Endothelial cell of umbilical vein (primary cell): ENCODE results near the gene NADSYN1. TPM values are rescaled to one million over a fixed set of nuclear protein-coding genes. Genes with fewer than 3 reads are reported as not detected.

Experiments used
- BruUV-seq: library from RNA; stranded (reverse); fragments of 400-500 nt; replicated peaks from 2 replicates; lab custom pipeline; 2021; lab: Mats Ljungman, UMichigan
- CTCF ChIA-PET: fragments of 300-600, 350-600 bp; sonication (Branson Sonifier 250); formaldehyde crosslinking; loops from one replicate; lab custom pipeline; 2021; ENCODE audit warnings: antibody characterized with exemption, inconsistent platforms; lab: Charles Lee
- POLR2A ChIA-PET: fragments of 300-600, 350-600 bp; sonication (Branson Sonifier 250); formaldehyde crosslinking; loops from one replicate; lab custom pipeline; 2021; ENCODE audit warnings: antibody characterized with exemption, inconsistent platforms; lab: Charles Lee
- DNase-seq: peaks from one replicate; pipeline ENCODE4 v3.0.0-alpha.2; 2011; ENCODE audit warnings: low read depth, low spot score
- FAIRE-seq: peaks from 2 replicates; lab custom pipeline; 2011; peaks lifted over from hg19 to GRCh38; lab: Jason Lieb, UNC
- H2AFZ ChIP-seq: 2 replicates; pipeline ENCODE4 v1.6.0; 2012; ENCODE audit warnings: low read depth, low read length, control low read depth, inconsistent platforms
- H3K27ac ChIP-seq: 2 replicates; pipeline ENCODE4 v1.5.1; 2011; ENCODE audit warnings: low read depth, mild to moderate bottlenecking, control low read depth, low read length, moderate library complexity; ENCODE audit not compliant: insufficient read depth
- H3K27me3 ChIP-seq, 2 experiments: 2 replicates each; pipeline versions ENCODE4 v1.6.0 to v1.6.1; 2011; ENCODE audit warnings: low read length in 2 of 2, mixed read lengths in 1 of 2; ENCODE audit not compliant: control insufficient read depth in 2 of 2, insufficient read depth in 2 of 2
- H3K36me3 ChIP-seq, 2 experiments: 2 replicates in 1 of 2; 3 replicates in 1 of 2; pipeline ENCODE4 v1.5.1; 2011; ENCODE audit warnings: low read length in 2 of 2, mild to moderate bottlenecking in 1 of 2, moderate library complexity in 1 of 2; ENCODE audit not compliant: control insufficient read depth in 2 of 2, insufficient read depth in 2 of 2; ENCODE audit errors: extremely low read depth in 1 of 2
- H3K4me1 ChIP-seq: 3 replicates; pipeline ENCODE4 v1.5.1; 2011; ENCODE audit warnings: mild to moderate bottlenecking, low read length; ENCODE audit not compliant: control insufficient read depth, insufficient read depth; ENCODE audit errors: extremely low read depth
- H3K4me2 ChIP-seq: 2 replicates; pipeline ENCODE4 v1.6.1; 2011; ENCODE audit warnings: low read length, control low read depth, mixed read lengths; ENCODE audit not compliant: insufficient read depth
- H3K4me3 ChIP-seq, 3 experiments: fragments of 200-600 bp in 1 of 3; sonication (generic), shearing (Covaris generic) in 1 of 3; replicated peaks in 1 of 3; 2 replicates each; pipeline ENCODE4 v1.5.1; 2011 to 2016; ENCODE audit warnings: control low read depth in 3 of 3, low read length in 3 of 3, mild to moderate bottlenecking in 2 of 3, inconsistent platforms in 1 of 3, low read depth in 1 of 3, moderate library complexity in 1 of 3; ENCODE audit not compliant: insufficient read depth in 1 of 3
- H3K79me2 ChIP-seq: 2 replicates; pipeline ENCODE4 v1.6.0; 2012; ENCODE audit warnings: low read length, inconsistent platforms; ENCODE audit not compliant: control insufficient read depth, insufficient read depth
- H3K9ac ChIP-seq: replicated peaks from 2 replicates; pipeline ENCODE3; 2011; ENCODE audit warnings: low read length, control low read depth; ENCODE audit not compliant: insufficient read depth; ENCODE audit errors: extremely low read depth
- H3K9me1 ChIP-seq: replicated peaks from 3 replicates; pipeline ENCODE4 v1.6.0; 2011; ENCODE audit warnings: mild to moderate bottlenecking, low read length; ENCODE audit not compliant: control insufficient read depth, insufficient read depth; ENCODE audit errors: extremely low read depth
- H3K9me3 ChIP-seq: replicated peaks from 2 replicates; pipeline ENCODE4 v1.5.1; 2012; ENCODE audit warnings: low read length, inconsistent platforms; ENCODE audit not compliant: control insufficient read depth, insufficient read depth
- H4K20me1 ChIP-seq: replicated peaks from 2 replicates; pipeline ENCODE3; 2011; ENCODE audit warnings: mild to moderate bottlenecking, low read length; ENCODE audit not compliant: control insufficient read depth, insufficient read depth; ENCODE audit errors: extremely low read depth
- EZH2 ChIP-seq: IDR thresholded peaks from 2 replicates; pipeline ENCODE4 v1.6.1; 2012; ENCODE audit warnings: borderline replicate concordance, low read depth, mild to moderate bottlenecking, moderate library complexity, low read length, inconsistent platforms; ENCODE audit not compliant: severe bottlenecking
- FOS ChIP-seq: IDR thresholded peaks from 2 replicates; pipeline ENCODE4 v1.6.1; 2011; ENCODE audit warnings: mild to moderate bottlenecking, low read length, moderate library complexity, borderline replicate concordance; ENCODE audit not compliant: insufficient read depth
- GATA2 ChIP-seq: IDR thresholded peaks from 2 replicates; pipeline ENCODE4 v1.7.0; 2011; ENCODE audit warnings: low read depth, mild to moderate bottlenecking, moderate library complexity, mixed read lengths, low read length; ENCODE audit not compliant: insufficient read length, insufficient read depth
- JUN ChIP-seq: IDR thresholded peaks from 2 replicates; pipeline ENCODE4 v1.6.1; 2011; ENCODE audit warnings: borderline replicate concordance, low read depth; ENCODE audit not compliant: insufficient read length, insufficient read depth
- MYC ChIP-seq: IDR thresholded peaks from one replicate; pipeline ENCODE4 v1.6.1; 2011; ENCODE audit warnings: mild to moderate bottlenecking, low read depth, low read length
- POLR2A ChIP-seq: IDR thresholded peaks from 2 replicates; pipeline ENCODE4 v1.6.1; 2012; ENCODE audit warnings: low read depth, mild to moderate bottlenecking, control low read depth, low read length
- POLR2AphosphoS5 ChIP-seq: IDR thresholded peaks from 2 replicates; pipeline ENCODE4 v1.6.1; 2012; ENCODE audit warnings: low read depth, mild to moderate bottlenecking, control low read depth, low read length, moderate library complexity; ENCODE audit not compliant: insufficient read depth
- dilution Hi-C: fragments of 300-500 bp; cut with MboI; formaldehyde crosslinking; loops from one replicate; pipeline ENCODE4 v1.15.0; 2019; ENCODE audit warnings: low sequenced_read_pairs; ENCODE audit not compliant: extremely low pct_ligation_motif_present
- intact Hi-C: fragments of 100-400 bp; cut with micrococcal nuclease; formaldehyde crosslinking; loops from one replicate; pipeline ENCODE4 v1.10.0; 2022
- polyA plus RNA-seq, 4 experiments: library from polyadenylated mRNA; depleted of rRNA in 3 of 4; stranded (reverse) in 3 of 4; unstranded in 1 of 4; fragments of >200 nt; gene quantifications; 2 replicates each; pipeline versions ENCODE4 v1.2.1 to v1.2.3, GENCODE V29; 2011 to 2012; ENCODE audit warnings: missing spikeins in 1 of 4
- total RNA-seq: library from RNA; stranded (reverse); gene quantifications from 2 replicates; pipeline ENCODE4 v1.2.3, GENCODE V29; 2021
- TF ChIP-seq, protein P1 (sequence below), 2 donors: IDR thresholded peaks; 1 replicate in 1 of 2; 2 replicates in 1 of 2; pipeline ENCODE4 v1.5.1; 2011; ENCODE audit warnings: low read length in 2 of 2, mild to moderate bottlenecking in 2 of 2, moderate library complexity in 2 of 2, control low read depth in 1 of 2, inconsistent platforms in 1 of 2, low read depth in 1 of 2; ENCODE audit not compliant: insufficient read depth in 1 of 2; ENCODE audit errors: extremely low read depth in 1 of 2
- TF ChIP-seq, protein P2 (sequence below): IDR thresholded peaks from 2 replicates; pipeline ENCODE4 v1.6.1; 2011; ENCODE audit not compliant: insufficient read depth, insufficient read length

Gene NADSYN1
- total and polyA plus RNA-seq, 2 donors (not counting 3 experiments of a cell fraction or from before 2014, with no cell fraction given) = 77.5 to 99.2 TPM

DNA sequence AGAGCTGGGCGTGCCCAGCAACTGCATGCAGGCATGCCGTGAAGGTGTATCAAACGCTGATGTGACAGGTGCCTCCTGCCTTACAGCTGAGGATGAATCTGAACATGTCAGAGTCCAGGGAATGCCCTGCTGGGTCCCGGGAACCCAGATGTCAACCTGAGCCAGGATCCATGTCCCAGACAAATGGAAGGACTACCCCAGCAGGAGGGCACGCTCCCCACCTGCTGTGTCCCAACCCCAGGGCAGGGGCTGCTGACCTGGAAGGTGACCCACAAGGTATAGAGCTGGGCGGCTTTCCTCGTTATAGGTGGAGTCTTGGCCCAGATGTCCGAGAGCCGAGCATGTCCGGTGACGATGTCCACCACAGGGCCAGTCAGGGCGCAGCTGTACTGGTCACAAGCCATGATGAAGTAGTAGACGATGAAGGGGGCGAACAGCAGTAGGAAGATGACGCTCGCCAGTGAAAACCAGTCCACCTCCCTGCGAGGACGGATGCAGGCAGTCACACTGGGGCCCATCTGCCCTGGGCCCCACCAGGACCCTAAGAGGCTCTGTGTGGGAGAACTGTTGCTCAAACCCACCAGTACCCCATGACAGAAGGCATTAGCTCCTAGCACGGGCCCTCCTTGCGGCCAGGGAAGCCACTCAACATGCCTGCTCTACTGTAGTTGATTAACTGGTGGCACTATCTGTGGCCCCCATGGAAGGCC lies 9.1 kb upstream of the NADSYN1 start:
- TF ChIP-seq POLR2A (no peak), FOS (no peak), EZH2 (no peak), JUN (no peak), POLR2AphosphoS5 (no peak), MYC (no peak), GATA2 (no peak)
- TF ChIP-seq, protein P1, sequence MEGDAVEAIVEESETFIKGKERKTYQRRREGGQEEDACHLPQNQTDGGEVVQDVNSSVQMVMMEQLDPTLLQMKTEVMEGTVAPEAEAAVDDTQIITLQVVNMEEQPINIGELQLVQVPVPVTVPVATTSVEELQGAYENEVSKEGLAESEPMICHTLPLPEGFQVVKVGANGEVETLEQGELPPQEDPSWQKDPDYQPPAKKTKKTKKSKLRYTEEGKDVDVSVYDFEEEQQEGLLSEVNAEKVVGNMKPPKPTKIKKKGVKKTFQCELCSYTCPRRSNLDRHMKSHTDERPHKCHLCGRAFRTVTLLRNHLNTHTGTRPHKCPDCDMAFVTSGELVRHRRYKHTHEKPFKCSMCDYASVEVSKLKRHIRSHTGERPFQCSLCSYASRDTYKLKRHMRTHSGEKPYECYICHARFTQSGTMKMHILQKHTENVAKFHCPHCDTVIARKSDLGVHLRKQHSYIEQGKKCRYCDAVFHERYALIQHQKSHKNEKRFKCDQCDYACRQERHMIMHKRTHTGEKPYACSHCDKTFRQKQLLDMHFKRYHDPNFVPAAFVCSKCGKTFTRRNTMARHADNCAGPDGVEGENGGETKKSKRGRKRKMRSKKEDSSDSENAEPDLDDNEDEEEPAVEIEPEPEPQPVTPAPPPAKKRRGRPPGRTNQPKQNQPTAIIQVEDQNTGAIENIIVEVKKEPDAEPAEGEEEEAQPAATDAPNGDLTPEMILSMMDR (IDR thresholded peaks at IDR 0.05; ENCODE audit: extremely low read depth in 1 of 2, insufficient read depth in 1 of 2, low read depth in 1 of 2, low read length in 2 of 2) = no peak
- TF ChIP-seq, protein P2, sequence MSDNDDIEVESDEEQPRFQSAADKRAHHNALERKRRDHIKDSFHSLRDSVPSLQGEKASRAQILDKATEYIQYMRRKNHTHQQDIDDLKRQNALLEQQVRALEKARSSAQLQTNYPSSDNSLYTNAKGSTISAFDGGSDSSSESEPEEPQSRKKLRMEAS = no peak
- no peaks in the 10 kb centered on the region for H3K9me1 ChIP-seq
- no peaks in the 10 kb centered on the region for H3K9me3 ChIP-seq
- ChIA-PET POLR2A (no interaction called here), CTCF (interaction anchor here (2.6 kb wide), 1 partner anchor 119 kb away, joined by 6 read pairs; no protein-coding TSS in a partner anchor)
- no peaks in the 10 kb centered on the region for H3K27me3 ChIP-seq
- peaks cover 13% of the 10 kb centered on the region for H3K4me1 ChIP-seq
- H3K4me3 ChIP-seq = no peak overlapping the region
- H3K9ac ChIP-seq = no peak overlapping the region
- peaks cover 17% of the 10 kb centered on the region for H3K79me2 ChIP-seq
- no TSS peak for BruUV-seq
- FAIRE-seq = no peak
- H4K20me1 ChIP-seq = no peaks in the 10 kb centered on the region
- peaks cover 13 to 32% of the 10 kb centered on the region in 2 experiments for H3K36me3 ChIP-seq
- no peak for DNase-seq
- no peak overlapping the region for H2AFZ ChIP-seq
- dilution Hi-C loops = no loop called here
- H3K27ac ChIP-seq = no peak overlapping the region
- intact Hi-C loops = no loop called here
- H3K4me2 ChIP-seq = no peak overlapping the region
